ENCODE data around the gene NEAT1. TPM values are rescaled to one million over a fixed set of nuclear protein-coding genes. Genes with fewer than 3 reads are reported as not detected.

Gene NEAT1
- total and polyA plus RNA-seq, 9 of the 15 experiments (the other 6 are each of a cell fraction or from before 2014, with no cell fraction given), result 20.1 to 389 (median 62.8) TPM

- TF ChIP-seq MAFF (IDR thresholded peaks at IDR 0.05; ENCODE audit: low read length) (no peak), POLR2AphosphoS5 (IDR thresholded peaks at IDR 0.05; ENCODE audit: control insufficient read depth, insufficient read depth, low read depth, low read length) (peak; percentile 73), PATZ1 (CRISPR knock-in tag; IDR thresholded peaks at IDR 0.05; ENCODE audit: borderline replicate concordance) (no peak), PRMT5 (CRISPR knock-in tag; IDR thresholded peaks at IDR 0.05) (no peak), ARNT (IDR thresholded peaks at IDR 0.05) (no peak), HIVEP1 (CRISPR knock-in tag; IDR thresholded peaks at IDR 0.05) (no peak), E2F3 (CRISPR knock-in tag; IDR thresholded peaks at IDR 0.05) (peak; percentile 57; the same call in 1 of the 2 replicates), ADNP (tag; IDR thresholded peaks at IDR 0.05) (no peak), DEAF1 (CRISPR knock-in tag; IDR thresholded peaks at IDR 0.05) (no peak), NFATC3 (IDR thresholded peaks at IDR 0.05) (no peak), PTBP1 (IDR thresholded peaks at IDR 0.05; ENCODE audit: low read depth, low read length) (no peak), CREB3L1 (IDR thresholded peaks at IDR 0.05; ENCODE audit: borderline replicate concordance, low read depth) (no peak; the same call in 1 of the 2 replicates), ZFP36 (IDR thresholded peaks at IDR 0.05; ENCODE audit: low read depth, low read length, partially characterized antibody) (no peak), PHF8 (IDR thresholded peaks at IDR 0.05; ENCODE audit: borderline replicate concordance, low read length) (peak; percentile 49; the same call in 1 of the 2 replicates), ASH1L (IDR thresholded peaks at IDR 0.05; ENCODE audit: borderline replicate concordance, low read depth, partially characterized antibody) (no peak), FOSL1 (tag; conservative IDR thresholded peaks at IDR 0.05) (peak; percentile 28; the same call in 1 of the 2 replicates), CBFB (CRISPR knock-in tag; IDR thresholded peaks at IDR 0.05) (no peak), MTA1 (IDR thresholded peaks at IDR 0.05; ENCODE audit: borderline replicate concordance) (no peak), CREB5 (CRISPR knock-in tag; IDR thresholded peaks at IDR 0.05) (no peak), COPS2 (conservative IDR thresholded peaks at IDR 0.05) (no peak)
These were observed 56.0 kb downstream of the NEAT1 start (continued) for GRCh38 chr11:65478388-65479183.

Data from K562 (cell line).